AG10803 (cell line): ENCODE data around the gene MAPK8IP3.
A peak's percentile ranks its signal among the peaks of the same experiment; 100 is the strongest.
"Not testable (repeated sequence)": the region's sequence is repeated elsewhere in the genome, so short reads cannot be mapped to it uniquely, and the experiment has no call there.

ENCODE experiments used
- DNase-seq: peaks from one replicate; pipeline ENCODE4 v3.0.0; 2010; ENCODE audit warnings: low read depth
- H3K4me3 ChIP-seq: 2 replicates; pipeline ENCODE4 v1.5.1; 2011; ENCODE audit warnings: mild to moderate bottlenecking, low read length, control low read depth
- CTCF ChIP-seq: conservative IDR thresholded peaks from 2 replicates; pipeline ENCODE4 v1.5.1; 2011; ENCODE audit warnings: mild to moderate bottlenecking, low read length, control low read depth, inconsistent platforms

Gene MAPK8IP3

GRCh38 chr16:1712791-1713261 lies 6.8 kb downstream of the MAPK8IP3 start:
- DNase-seq = no peak
- no peak overlapping the region for H3K4me3 ChIP-seq
- TF ChIP-seq CTCF = no peak

- no peak for TF ChIP-seq CTCF
- no peak overlapping the region for H3K4me3 ChIP-seq
- DNase-seq = no peak
Observed at GRCh38 chr16:1713331-1713730, 7.3 kb downstream of the MAPK8IP3 start.

- no peak for DNase-seq
- no peak for TF ChIP-seq CTCF
- no peak overlapping the region for H3K4me3 ChIP-seq
Observed at GRCh38 chr16:1713933-1714332, 7.9 kb downstream of the MAPK8IP3 start.

- no peak for TF ChIP-seq CTCF
- H3K4me3 ChIP-seq = no peak overlapping the region
- no peak for DNase-seq
Observed at GRCh38 chr16:1715220-1715619, 9.2 kb downstream of the MAPK8IP3 start.

- not testable (repeated sequence) for DNase-seq
Observed at GRCh38 chr16:1718236-1718635, 12.2 kb downstream of the MAPK8IP3 start.

GRCh38 chr16:1719559-1720229 lies 13.7 kb downstream of the MAPK8IP3 start:
- H3K4me3 ChIP-seq, DNase-seq: not testable (repeated sequence)

More at GRCh38 chr16:1718236-1718635, 12.2 kb downstream of the MAPK8IP3 start:
- not testable (repeated sequence) for H3K4me3 ChIP-seq

- TF ChIP-seq CTCF = no peak
- DNase-seq = no peak
- no peak overlapping the region for H3K4me3 ChIP-seq
Observed at GRCh38 chr16:1721372-1721771, 15.4 kb downstream of the MAPK8IP3 start.

GRCh38 chr16:1723450-1724147 lies 17.6 kb downstream of the MAPK8IP3 start:
- TF ChIP-seq CTCF = peak; percentile 77
- peak; percentile 22 for DNase-seq
- H3K4me3 ChIP-seq = no peak overlapping the region
